ENCODE measurements around the gene POLD1.

Gene POLD1

GRCh38 chr19:50378863-50379236 is 5.3 kb upstream of the POLD1 start:
- H3K27ac ChIP-seq (replicated peaks) = no peak overlapping the region
- no peak for DNase-seq (ENCODE audit: low read depth in 1 of 2, low spot score in 1 of 2)

GRCh38 chr19:50379602-50380001 is 4.5 kb upstream of the POLD1 start:
- Histone ChIP-seq H3K27me3 (ENCODE audit: insufficient read depth, poor library complexity, severe bottlenecking) (no peaks in the 10 kb centered on the region), H3K27ac (replicated peaks) (no peak overlapping the region), H3K4me3 (replicated peaks; ENCODE audit: insufficient read depth, low read length) (no peak overlapping the region)
- no peak for DNase-seq (ENCODE audit: low read depth in 1 of 2, low spot score in 1 of 2)
- TF ChIP-seq GABPA (IDR thresholded peaks at IDR 0.05; ENCODE audit: low read depth) = no peak
- no peak for TF ChIP-seq REST (IDR thresholded peaks at IDR 0.05; ENCODE audit: insufficient replicate concordance, low read depth)
- TF ChIP-seq, protein P1, sequence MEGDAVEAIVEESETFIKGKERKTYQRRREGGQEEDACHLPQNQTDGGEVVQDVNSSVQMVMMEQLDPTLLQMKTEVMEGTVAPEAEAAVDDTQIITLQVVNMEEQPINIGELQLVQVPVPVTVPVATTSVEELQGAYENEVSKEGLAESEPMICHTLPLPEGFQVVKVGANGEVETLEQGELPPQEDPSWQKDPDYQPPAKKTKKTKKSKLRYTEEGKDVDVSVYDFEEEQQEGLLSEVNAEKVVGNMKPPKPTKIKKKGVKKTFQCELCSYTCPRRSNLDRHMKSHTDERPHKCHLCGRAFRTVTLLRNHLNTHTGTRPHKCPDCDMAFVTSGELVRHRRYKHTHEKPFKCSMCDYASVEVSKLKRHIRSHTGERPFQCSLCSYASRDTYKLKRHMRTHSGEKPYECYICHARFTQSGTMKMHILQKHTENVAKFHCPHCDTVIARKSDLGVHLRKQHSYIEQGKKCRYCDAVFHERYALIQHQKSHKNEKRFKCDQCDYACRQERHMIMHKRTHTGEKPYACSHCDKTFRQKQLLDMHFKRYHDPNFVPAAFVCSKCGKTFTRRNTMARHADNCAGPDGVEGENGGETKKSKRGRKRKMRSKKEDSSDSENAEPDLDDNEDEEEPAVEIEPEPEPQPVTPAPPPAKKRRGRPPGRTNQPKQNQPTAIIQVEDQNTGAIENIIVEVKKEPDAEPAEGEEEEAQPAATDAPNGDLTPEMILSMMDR (IDR thresholded peaks at IDR 0.05; ENCODE audit: insufficient read depth, low read length) = no peak
- TF ChIP-seq POLR2AphosphoS5 (IDR thresholded peaks at IDR 0.05; ENCODE audit: low read depth) = no peak
- TF ChIP-seq SPI1 (IDR thresholded peaks at IDR 0.05; ENCODE audit: borderline replicate concordance, low read depth) = no peak

More at GRCh38 chr19:50378863-50379236, 5.3 kb upstream of the POLD1 start:
- no peak for TF ChIP-seq GABPA (IDR thresholded peaks at IDR 0.05; ENCODE audit: low read depth)
- no peak for TF ChIP-seq POLR2AphosphoS5 (IDR thresholded peaks at IDR 0.05; ENCODE audit: low read depth)
- no peak for TF ChIP-seq REST (IDR thresholded peaks at IDR 0.05; ENCODE audit: insufficient replicate concordance, low read depth)
- TF ChIP-seq, protein P1 (IDR thresholded peaks at IDR 0.05; ENCODE audit: insufficient read depth, low read length) = no peak
- no peak for TF ChIP-seq SPI1 (IDR thresholded peaks at IDR 0.05; ENCODE audit: borderline replicate concordance, low read depth)
- no peak overlapping the region for H3K4me3 ChIP-seq (replicated peaks; ENCODE audit: insufficient read depth, low read length)
- H3K27me3 ChIP-seq (ENCODE audit: insufficient read depth, poor library complexity, severe bottlenecking) = no peaks in the 10 kb centered on the region

DNA sequence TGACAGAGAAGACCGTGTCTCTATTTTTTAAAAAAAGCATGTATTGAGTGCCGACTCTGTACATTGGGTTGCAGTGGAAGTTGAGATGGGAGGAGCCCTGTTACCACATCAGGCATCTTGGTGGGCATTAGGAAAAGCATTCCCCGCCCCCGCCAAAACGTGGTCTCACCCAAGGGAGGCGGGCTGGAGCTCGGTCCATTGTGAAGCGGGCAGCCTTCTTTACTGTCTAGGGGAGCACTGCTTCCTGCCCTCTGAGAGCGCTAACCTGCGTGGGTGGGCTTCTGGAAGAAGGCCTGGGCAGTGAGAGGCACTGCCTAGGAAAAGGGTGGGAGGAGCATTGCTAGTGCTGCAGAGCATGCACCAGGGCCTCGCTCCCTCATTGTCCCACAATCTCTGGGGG is 4.0 kb upstream of the POLD1 start:
- TF ChIP-seq GABPA (IDR thresholded peaks at IDR 0.05; ENCODE audit: low read depth) (no peak), REST (IDR thresholded peaks at IDR 0.05; ENCODE audit: insufficient replicate concordance, low read depth) (no peak), SPI1 (IDR thresholded peaks at IDR 0.05; ENCODE audit: borderline replicate concordance, low read depth) (no peak)
- no peak overlapping the region for H3K4me3 ChIP-seq (replicated peaks; ENCODE audit: insufficient read depth, low read length)
- no peaks in the 10 kb centered on the region for H3K27me3 ChIP-seq (ENCODE audit: insufficient read depth, poor library complexity, severe bottlenecking)
- DNase-seq (ENCODE audit: low read depth in 1 of 2, low spot score in 1 of 2) = no peak
- H3K27ac ChIP-seq (replicated peaks) = no peak overlapping the region

Measured in HL-60 (cell line).